CD14-positive monocyte (primary cell): Measurements from ENCODE around the gene SLC37A2. TPM values are rescaled to one million over a fixed set of nuclear protein-coding genes. Genes with fewer than 3 reads are reported as not detected.

Experiments used
- DNase-seq, 3 donors: peaks; one replicate each; pipeline ENCODE4 v3.0.0-alpha.2; 2011 to 2022
- H2AFZ ChIP-seq: 2 replicates; pipeline ENCODE4 v1.6.0; 2012; ENCODE audit warnings: mild to moderate bottlenecking, low read depth, low read length, inconsistent platforms; ENCODE audit not compliant: insufficient read depth, poor library complexity, severe bottlenecking
- H3K27ac ChIP-seq, 2 donors: 1 replicate in 1 of 2; 2 replicates in 1 of 2; pipeline ENCODE4 v1.5.1; 2012 to 2013; ENCODE audit warnings: low read length in 2 of 2, control low read depth in 1 of 2, inconsistent platforms in 1 of 2, low read depth in 1 of 2, mild to moderate bottlenecking in 1 of 2
- H3K27me3 ChIP-seq, 2 donors: one replicate each; pipeline versions ENCODE4 v1.6.0 to v1.6.1; 2011 to 2013; ENCODE audit warnings: low read length in 2 of 2; ENCODE audit not compliant: control insufficient read depth in 2 of 2, insufficient read depth in 2 of 2
- H3K36me3 ChIP-seq, 2 donors: replicated peaks in 1 of 2; 1 replicate in 1 of 2; 2 replicates in 1 of 2; pipeline versions ENCODE4 v1.5.1 to v1.6.1; 2012 to 2013; ENCODE audit warnings: low read length in 2 of 2, control low read depth in 1 of 2, inconsistent platforms in 1 of 2, mild to moderate bottlenecking in 1 of 2; ENCODE audit not compliant: insufficient read depth in 2 of 2, control insufficient read depth in 1 of 2
- H3K4me1 ChIP-seq, 2 donors: 1 replicate in 1 of 2; 2 replicates in 1 of 2; pipeline versions ENCODE4 v1.5.1 to v1.6.1; 2012 to 2013; ENCODE audit warnings: low read length in 2 of 2, control low read depth in 1 of 2, inconsistent platforms in 1 of 2, mild to moderate bottlenecking in 1 of 2, moderate library complexity in 1 of 2; ENCODE audit not compliant: insufficient read depth in 2 of 2, control insufficient read depth in 1 of 2
- H3K4me2 ChIP-seq: replicated peaks from 2 replicates; pipeline ENCODE3; 2012; ENCODE audit warnings: low read length, moderate library complexity, mild to moderate bottlenecking; ENCODE audit not compliant: poor library complexity, severe bottlenecking; ENCODE audit errors: extremely low read depth
- H3K4me3 ChIP-seq, 3 experiments: fragments of 200-600 bp in 1 of 3; sonication (generic) in 1 of 3; replicated peaks in 1 of 3; 1 replicate in 2 of 3; 2 replicates in 1 of 3; pipeline ENCODE4 v1.5.1; 2011 to 2013; ENCODE audit warnings: low read length in 3 of 3, mild to moderate bottlenecking in 3 of 3, control low read depth in 2 of 3, low read depth in 2 of 3, inconsistent platforms in 1 of 3, moderate library complexity in 1 of 3
- H3K79me2 ChIP-seq: 2 replicates; pipeline ENCODE4 v1.6.0; 2012; ENCODE audit warnings: mild to moderate bottlenecking, control low read depth, inconsistent platforms, low read length, moderate library complexity; ENCODE audit not compliant: insufficient read depth
- H3K9ac ChIP-seq: 2 replicates; pipeline ENCODE4 v1.6.0; 2017; ENCODE audit warnings: low read length, mild to moderate bottlenecking; ENCODE audit not compliant: insufficient read depth, poor library complexity, severe bottlenecking
- H3K9me3 ChIP-seq, 2 donors: replicated peaks in 1 of 2; 1 replicate in 1 of 2; 2 replicates in 1 of 2; pipeline versions ENCODE4 v1.5.1 to v1.6.1; 2012 to 2013; ENCODE audit warnings: low read length in 2 of 2, control low read depth in 1 of 2; ENCODE audit not compliant: control insufficient read depth in 1 of 2, insufficient read depth in 1 of 2
- H4K20me1 ChIP-seq: 2 replicates; pipeline ENCODE4 v1.6.0; 2012; ENCODE audit warnings: mild to moderate bottlenecking, low read length, control low read depth, moderate library complexity; ENCODE audit not compliant: insufficient read depth
- H3K27ac Mint-ChIP-seq, 7 donors: one replicate each; pipeline ENCODE4 v1.8.0; 2020; ENCODE audit warnings: mild to moderate bottlenecking in 7 of 7, mixed read lengths in 7 of 7, moderate library complexity in 6 of 7, inconsistent platforms in 2 of 7
- H3K27me3 Mint-ChIP-seq, 3 donors: one replicate each; pipeline ENCODE4 v1.8.0; 2021 to 2022; ENCODE audit warnings: low read depth in 3 of 3, mild to moderate bottlenecking in 3 of 3, mixed read lengths in 3 of 3, moderate library complexity in 3 of 3, inconsistent platforms in 1 of 3
- H3K36me3 Mint-ChIP-seq, 2 donors: one replicate each; pipeline ENCODE4 v1.8.0; 2020; ENCODE audit warnings: mixed read lengths in 2 of 2, inconsistent platforms in 1 of 2, mild to moderate bottlenecking in 1 of 2
- H3K4me1 Mint-ChIP-seq: one replicate; pipeline ENCODE4 v1.8.0; 2020; ENCODE audit warnings: mild to moderate bottlenecking, mixed read lengths
- H3K4me3 Mint-ChIP-seq, 2 donors: one replicate each; pipeline ENCODE4 v1.8.0; 2020; ENCODE audit warnings: mild to moderate bottlenecking in 2 of 2, mixed read lengths in 2 of 2, moderate library complexity in 1 of 2
- H3K9me3 Mint-ChIP-seq, 7 donors: one replicate each; pipeline ENCODE4 v1.8.0; 2020 to 2022; ENCODE audit warnings: mixed read lengths in 7 of 7, mild to moderate bottlenecking in 6 of 7, moderate library complexity in 6 of 7, inconsistent platforms in 2 of 7
- CTCF ChIP-seq: fragments of 200-600 bp; IDR thresholded peaks from one replicate; pipeline ENCODE4 v1.8.0; 2022; ENCODE audit warnings: antibody characterized with exemption, mild to moderate bottlenecking
- WGBS: methylation state at CpG from one replicate; pipeline ENCODE4 v1.1.5; 2013; ENCODE audit warnings: missing lambda C conversion rate; ENCODE audit not compliant: insufficient coverage; 5-methylcytosine and 5-hydroxymethylcytosine counted together
- intact Hi-C, 2 donors: fragments of 100-400 bp; cut with micrococcal nuclease; formaldehyde crosslinking; loops; one replicate each; pipeline versions ENCODE4 v1.15.0 to v1.15.1; 2023
- polyA plus RNA-seq, 3 donors: library from polyadenylated mRNA; depleted of rRNA in 1 of 3; unstranded in 2 of 3; stranded (reverse) in 1 of 3; fragments of 300-500 nt in 2 of 3; fragments of >200 nt in 1 of 3; fragmentation: Illumina TruSeq in 2 of 3; gene quantifications; 1 replicate in 2 of 3; 2 replicates in 1 of 3; pipeline ENCODE4 v1.2.3, GENCODE V29; 2012 to 2021

Gene SLC37A2
- polyA plus RNA-seq, 3 donors, result 70.8 to 81.5 (median 78.9) TPM

GRCh38 chr11:125094731-125095130, 31.6 kb downstream of the SLC37A2 start:
- Histone ChIP-seq H2AFZ (no peak overlapping the region), H3K27me3 (no peaks in the 10 kb centered on the region), H3K27ac (peak overlapping the region in 1 of 2 donors; percentile 12), H3K79me2 (no peaks in the 10 kb centered on the region), H3K9ac (no peak overlapping the region), H3K9me3 (no peaks in the 10 kb centered on the region), H3K36me3 (peaks cover 27 to 64% of the 10 kb centered on the region in 2 donors), H4K20me1 (no peaks in the 10 kb centered on the region), H3K4me3 (no peak overlapping the region), H3K4me2 (no peak overlapping the region), H3K4me1 (no peaks in the 10 kb centered on the region)
- intact Hi-C loops, result no loop called here
- DNase-seq, result no peak
- no CpG with 5 or more reads among the region's 2 CpGs for WGBS
- Mint-ChIP-seq H3K27ac (no peak overlapping the region), H3K27me3 (peaks cover 0 to 1% (median 0%) of the 10 kb centered on the region in 3 donors), H3K36me3 (peaks cover 56 to 71% of the 10 kb centered on the region in 2 donors), H3K9me3 (no peaks in the 10 kb centered on the region), H3K4me3 (no peak overlapping the region), H3K4me1 (peaks cover 8% of the 10 kb centered on the region)
- TF ChIP-seq CTCF, result no peak

GRCh38 chr11:125100136-125100535, 37.0 kb downstream of the SLC37A2 start:
- intact Hi-C loops, result no loop called here
- DNase-seq, result no peak
- no peak overlapping the region for H2AFZ ChIP-seq
- H3K27me3 ChIP-seq, result no peaks in the 10 kb centered on the region
- WGBS, result no CpG with 5 or more reads among the region's 2 CpGs
- Mint-ChIP-seq H3K36me3 (peaks cover 64 to 75% of the 10 kb centered on the region in 2 donors), H3K9me3 (no peaks in the 10 kb centered on the region), H3K27ac (no peak overlapping the region), H3K4me1 (peaks cover 7% of the 10 kb centered on the region), H3K4me3 (no peak overlapping the region), H3K27me3 (no peaks in the 10 kb centered on the region)
- no peak overlapping the region for H3K9ac ChIP-seq
- peaks cover 39 to 78% of the 10 kb centered on the region in 2 donors for H3K36me3 ChIP-seq
- H3K4me1 ChIP-seq, result peaks cover 5 to 9% of the 10 kb centered on the region in 2 donors
- TF ChIP-seq CTCF, result no peak
- H3K27ac ChIP-seq, result no peak overlapping the region
- no peak overlapping the region for H3K4me3 ChIP-seq
- no peaks in the 10 kb centered on the region for H3K9me3 ChIP-seq
- H3K4me2 ChIP-seq, result no peak overlapping the region
- H3K79me2 ChIP-seq, result peaks cover 10% of the 10 kb centered on the region
- no peaks in the 10 kb centered on the region for H4K20me1 ChIP-seq
